Measurements from ENCODE around the gene CSRP3.

DNA sequence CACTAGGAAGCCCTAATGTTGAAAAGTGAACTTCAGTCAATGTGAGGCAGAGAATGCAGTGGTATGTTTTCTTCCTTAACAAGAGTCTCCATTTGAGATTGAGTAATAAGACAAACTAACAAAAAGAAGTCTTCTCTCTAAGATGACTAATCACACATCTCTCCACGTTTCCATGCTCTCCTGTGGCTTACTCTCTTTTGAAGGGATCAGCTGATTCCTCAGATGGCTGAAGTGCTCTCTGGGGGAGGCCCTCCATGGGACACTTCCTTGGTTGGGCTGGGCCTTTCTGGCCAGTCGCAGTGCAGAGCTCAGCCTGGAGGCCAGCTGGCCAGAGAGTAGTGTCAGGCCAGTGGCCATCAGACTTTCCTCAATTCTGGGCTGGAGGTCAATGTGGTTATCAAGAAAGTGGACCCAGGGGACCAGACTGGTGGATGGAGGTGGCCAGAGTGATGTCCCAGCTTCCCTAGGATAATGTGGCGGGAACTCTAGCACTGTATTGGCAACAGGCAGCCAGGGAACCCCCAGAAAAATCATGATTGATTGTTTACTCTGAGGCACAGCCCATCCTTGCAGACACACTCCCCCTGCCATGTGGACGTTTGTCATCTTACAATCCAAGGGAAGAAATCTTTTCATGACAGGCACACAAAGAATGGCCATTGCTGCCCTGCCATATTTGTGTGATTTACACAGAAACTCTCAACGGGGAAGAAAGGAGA lies 14.5 kb downstream of the CSRP3 start:
- TF ChIP-seq BHLHE40 (IDR thresholded peaks at IDR 0.05; ENCODE audit: low read depth, low read length) (no peak), EHMT2 (IDR thresholded peaks at IDR 0.05; ENCODE audit: low read depth) (no peak), RAD21 (conservative IDR thresholded peaks at IDR 0.05 in 1 of 2, IDR thresholded peaks at IDR 0.05 in 1 of 2) (no peak), JUN (IDR thresholded peaks at IDR 0.05) (no peak), CTCF (IDR thresholded peaks at IDR 0.05) (no peak), EP300 (IDR thresholded peaks at IDR 0.05) (no peak), HOXA7 (CRISPR knock-in tag; IDR thresholded peaks at IDR 0.05) (no peak), CHD2 (IDR thresholded peaks at IDR 0.05; ENCODE audit: low read length, partially characterized antibody) (no peak)
